GM18507 (cell line): ENCODE results near the gene FAM24B.
"Not testable (repeated sequence)": the region's sequence is repeated elsewhere in the genome, so short reads cannot be mapped to it uniquely, and the experiment has no call there.

Source experiments
- DNase-seq: peaks from one replicate; pipeline ENCODE4 v3.0.0; 2011; ENCODE audit warnings: low read depth; ENCODE audit not compliant: insufficient read length; ENCODE audit errors: extremely low spot score
- FAIRE-seq: peaks from 2 replicates; lab custom pipeline; 2011; peaks lifted over from hg19 to GRCh38; lab: Jason Lieb, UNC

Gene FAM24B

GRCh38 chr10:122863216-122864193, 15.9 kb downstream of the FAM24B start:
- DNase-seq (no peak), FAIRE-seq (no peak)

- FAIRE-seq = no peak
- DNase-seq = no peak
Observed at GRCh38 chr10:122861711-122862161, 17.6 kb downstream of the FAM24B start.

- no peak for FAIRE-seq
- DNase-seq = no peak
Observed at GRCh38 chr10:122859527-122859926, 19.9 kb downstream of the FAM24B start.

- FAIRE-seq, DNase-seq: not testable (repeated sequence)
Observed at GRCh38 chr10:122858042-122858441, 21.3 kb downstream of the FAM24B start.

GRCh38 chr10:122856902-122857301, 22.5 kb downstream of the FAM24B start:
- DNase-seq (no peak), FAIRE-seq (no peak)

GRCh38 chr10:122855745-122856144, 23.6 kb downstream of the FAM24B start:
- FAIRE-seq (no peak), DNase-seq (no peak)

- DNase-seq = no peak
- no peak for FAIRE-seq
Observed at GRCh38 chr10:122854648-122855047, 24.7 kb downstream of the FAM24B start.

- no peak for FAIRE-seq
Observed at GRCh38 chr10:122853665-122854313, 25.6 kb downstream of the FAM24B start.

GRCh38 chr10:122852261-122852660, 27.1 kb downstream of the FAM24B start:
- no peak for FAIRE-seq

More at GRCh38 chr10:122853665-122854313, 25.6 kb downstream of the FAM24B start:
- DNase-seq = no peak

GRCh38 chr10:122850705-122851640, 28.4 kb downstream of the FAM24B start:
- DNase-seq (no peak), FAIRE-seq (no peak)

More at GRCh38 chr10:122852261-122852660, 27.1 kb downstream of the FAM24B start:
- DNase-seq = no peak

- DNase-seq (no peak), FAIRE-seq (no peak)
Observed at GRCh38 chr10:122849900-122850605, 29.3 kb downstream of the FAM24B start.

- DNase-seq (no peak), FAIRE-seq (no peak)
Observed at GRCh38 chr10:122849090-122849489, 30.3 kb downstream of the FAM24B start.

GRCh38 chr10:122847782-122848604, 31.4 kb downstream of the FAM24B start:
- FAIRE-seq = no peak
- no peak for DNase-seq

GRCh38 chr10:122845783-122846332, 33.5 kb downstream of the FAM24B start, which contains the start of gene CUZD1:
CUZD1 (minus strand) TSS chr10:122845857; CDS start chr10:122845843, 14 bp downstream.
- FAIRE-seq = no peak
- DNase-seq = no peak

GRCh38 chr10:122844146-122844545, 35.2 kb downstream of the FAM24B start:
- FAIRE-seq = no peak

GRCh38 chr10:122841569-122841968, 37.8 kb downstream of the FAM24B start:
- DNase-seq (no peak), FAIRE-seq (no peak)

More at GRCh38 chr10:122844146-122844545, 35.2 kb downstream of the FAM24B start:
- no peak for DNase-seq

- FAIRE-seq = no peak
- DNase-seq = no peak
Observed at GRCh38 chr10:122839505-122839904, 39.9 kb downstream of the FAM24B start.

- DNase-seq (no peak), FAIRE-seq (no peak)
Observed at GRCh38 chr10:122838880-122839279, 40.5 kb downstream of the FAM24B start.
